Vagina (tissue), 2 donors: Measurements from ENCODE around the gene C1QTNF12. TPM values are rescaled to one million over a fixed set of nuclear protein-coding genes. Genes with fewer than 3 reads are reported as not detected.

ENCODE experiments used
- DNase-seq, 2 donors: peaks; one replicate each; pipeline ENCODE4 v3.0.0-alpha.2; 2017; ENCODE audit errors: extremely low spot score in 2 of 2
- H3K27ac ChIP-seq: fragments of 200-600 bp; sonication (generic); one replicate; pipeline ENCODE4 v1.5.1; 2019
- H3K27me3 ChIP-seq: fragments of 200-600 bp; sonication (generic); one replicate; pipeline ENCODE4 v1.5.1; 2019
- H3K36me3 ChIP-seq, 2 donors: fragments of 200-600 bp; sonication (generic); one replicate each; pipeline ENCODE4 v1.5.1; 2017 to 2019
- H3K4me1 ChIP-seq: fragments of 200-600 bp; sonication (generic); one replicate; pipeline ENCODE4 v1.5.1; 2019
- H3K4me3 ChIP-seq, 2 donors: fragments of 200-600 bp; sonication (generic); 1 replicate in 1 of 2; 2 replicates in 1 of 2; pipeline ENCODE4 v1.5.1; 2016 to 2019
- H3K9me3 ChIP-seq: fragments of 200-600 bp; sonication (generic); one replicate; pipeline ENCODE4 v1.5.1; 2019
- POLR2A ChIP-seq, 2 donors: fragments of 450-650 bp; IDR thresholded peaks; one replicate each; pipeline ENCODE4 v1.6.1; 2017; ENCODE audit warnings: antibody characterized with exemption in 2 of 2, mild to moderate bottlenecking in 2 of 2, moderate library complexity in 2 of 2
- POLR2AphosphoS5 ChIP-seq, 2 donors: sonication (generic); formaldehyde crosslinking; IDR thresholded peaks; one replicate each; pipeline ENCODE4 v1.9.0; 2017; ENCODE audit warnings: antibody characterized with exemption in 2 of 2, mild to moderate bottlenecking in 2 of 2, low read depth in 1 of 2; ENCODE audit not compliant: insufficient read depth in 1 of 2
- intact Hi-C: fragments of 100-400 bp; cut with DNase I; formaldehyde crosslinking; loops from one replicate; pipeline ENCODE4 v1.15.1; 2023
- total RNA-seq: library from RNA; depleted of rRNA; stranded (reverse); fragments of >200 nt; gene quantifications from one replicate; pipeline ENCODE4 v1.2.3, GENCODE V29; 2016
- TF ChIP-seq, protein P1 (sequence below), 3 experiments: fragments of 450-650 bp in 2 of 3; fragments of 200-600 bp in 1 of 3; sonication (generic) in 1 of 3; IDR thresholded peaks; one replicate each; pipeline ENCODE4 v1.5.1; 2017 to 2019; ENCODE audit warnings: antibody characterized with exemption in 3 of 3, mild to moderate bottlenecking in 2 of 3, moderate library complexity in 2 of 3

Gene C1QTNF12
- total RNA-seq, 1 donor from 2014 or later = not detected

DNA sequence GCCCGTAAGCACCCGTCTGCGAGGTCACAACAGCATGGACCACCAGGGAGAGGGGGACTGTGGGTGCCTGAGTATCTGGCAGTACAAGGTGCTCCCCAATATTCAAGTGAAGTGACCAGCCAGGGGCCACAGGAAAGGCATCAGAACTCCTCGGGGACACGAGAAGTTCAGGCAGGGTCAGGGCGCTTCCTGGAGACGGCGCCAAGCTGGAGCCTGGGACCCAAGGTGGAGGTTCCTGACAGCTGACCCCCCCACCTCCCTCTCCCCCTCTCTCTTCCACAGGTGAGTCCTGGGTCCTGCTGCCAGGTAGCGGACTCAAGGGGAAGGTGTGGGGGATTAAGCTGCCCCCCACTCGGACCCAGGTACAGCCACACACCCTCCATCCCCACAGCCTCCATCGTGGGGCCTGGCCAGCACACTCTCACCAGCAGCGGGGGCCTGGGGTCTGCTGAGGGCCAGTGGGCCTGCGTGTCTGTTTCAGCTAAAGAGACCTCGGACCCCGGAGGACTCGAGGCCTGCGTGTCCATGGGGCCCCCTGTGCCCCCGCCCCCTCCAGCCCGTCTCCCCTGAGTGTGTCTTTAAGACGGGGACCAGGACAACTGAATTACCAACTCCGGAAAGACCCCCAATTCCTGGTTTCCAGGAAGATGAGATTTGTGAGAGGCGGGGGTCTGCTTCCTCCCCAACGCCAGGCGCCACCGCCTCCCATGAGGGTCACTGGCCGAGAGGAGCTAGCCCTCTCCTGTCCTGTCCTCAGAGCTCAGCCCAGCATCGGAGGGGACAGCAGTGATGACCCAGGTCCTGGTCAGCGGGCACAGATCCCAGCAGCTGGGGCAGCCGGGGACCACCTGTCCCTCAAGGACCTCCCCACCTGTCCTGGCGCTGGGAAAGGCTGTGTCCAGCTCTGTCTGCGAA, 46.3 kb downstream of the C1QTNF12 start:
- intact Hi-C loops = no loop called here
- Histone ChIP-seq H3K9me3 (peaks cover under 1% of the 10 kb centered on the region), H3K4me1 (peaks cover 11% of the 10 kb centered on the region), H3K4me3 (peak overlapping the region; percentile 38 to 59), H3K27ac (no peak overlapping the region), H3K27me3 (no peaks in the 10 kb centered on the region), H3K36me3 (no peaks in the 10 kb centered on the region)
- TF ChIP-seq POLR2AphosphoS5 (IDR thresholded peaks at IDR 0.05; ENCODE audit: insufficient read depth in 1 of 2, low read depth in 1 of 2) (no peak), POLR2A (IDR thresholded peaks at IDR 0.05) (no peak)
- TF ChIP-seq, protein P1, sequence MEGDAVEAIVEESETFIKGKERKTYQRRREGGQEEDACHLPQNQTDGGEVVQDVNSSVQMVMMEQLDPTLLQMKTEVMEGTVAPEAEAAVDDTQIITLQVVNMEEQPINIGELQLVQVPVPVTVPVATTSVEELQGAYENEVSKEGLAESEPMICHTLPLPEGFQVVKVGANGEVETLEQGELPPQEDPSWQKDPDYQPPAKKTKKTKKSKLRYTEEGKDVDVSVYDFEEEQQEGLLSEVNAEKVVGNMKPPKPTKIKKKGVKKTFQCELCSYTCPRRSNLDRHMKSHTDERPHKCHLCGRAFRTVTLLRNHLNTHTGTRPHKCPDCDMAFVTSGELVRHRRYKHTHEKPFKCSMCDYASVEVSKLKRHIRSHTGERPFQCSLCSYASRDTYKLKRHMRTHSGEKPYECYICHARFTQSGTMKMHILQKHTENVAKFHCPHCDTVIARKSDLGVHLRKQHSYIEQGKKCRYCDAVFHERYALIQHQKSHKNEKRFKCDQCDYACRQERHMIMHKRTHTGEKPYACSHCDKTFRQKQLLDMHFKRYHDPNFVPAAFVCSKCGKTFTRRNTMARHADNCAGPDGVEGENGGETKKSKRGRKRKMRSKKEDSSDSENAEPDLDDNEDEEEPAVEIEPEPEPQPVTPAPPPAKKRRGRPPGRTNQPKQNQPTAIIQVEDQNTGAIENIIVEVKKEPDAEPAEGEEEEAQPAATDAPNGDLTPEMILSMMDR (IDR thresholded peaks at IDR 0.05) = no peak
- no peak for DNase-seq

DNA sequence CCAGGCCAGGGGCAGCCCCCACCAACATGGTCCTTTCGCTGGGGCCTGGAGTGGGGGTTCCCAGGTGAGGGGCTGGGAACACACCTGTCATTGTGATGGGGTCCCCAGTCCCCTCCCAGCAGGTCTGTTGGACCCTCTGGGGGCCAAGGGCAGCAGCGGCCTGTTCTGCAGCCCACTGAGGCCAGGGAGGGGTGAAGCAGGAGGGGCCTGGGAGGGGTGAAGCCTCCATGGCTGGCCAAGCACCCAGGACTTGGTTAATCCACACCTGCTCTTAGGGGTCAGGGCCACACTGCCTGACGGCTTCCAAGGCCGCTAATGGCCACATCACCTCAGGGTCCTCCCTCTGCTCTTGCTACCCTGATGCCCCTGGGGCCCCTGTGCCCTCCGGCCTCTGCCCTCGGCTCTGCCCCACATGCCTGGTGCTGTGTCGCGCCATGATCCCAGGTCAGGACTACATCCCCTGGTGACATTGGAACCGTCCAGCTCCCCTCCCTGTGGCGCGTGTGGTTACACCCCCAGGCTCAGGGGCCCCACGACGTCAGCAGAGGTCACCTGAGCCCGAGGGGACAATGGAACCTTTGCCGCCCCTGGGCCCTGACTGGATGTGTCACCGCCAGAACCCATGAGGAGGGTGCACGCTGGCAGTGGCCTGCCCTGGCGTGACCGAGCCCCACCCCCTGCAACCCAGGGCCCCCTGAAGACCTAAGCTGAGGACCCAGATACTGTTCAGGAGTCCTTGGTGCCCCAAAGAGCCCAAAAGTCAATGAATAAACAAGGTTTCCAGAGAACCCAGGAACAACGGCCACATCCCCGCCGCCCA, 47.2 kb downstream of the C1QTNF12 start:
- no peak for DNase-seq
- intact Hi-C loops = no loop called here
- H3K4me3 ChIP-seq = no peak overlapping the region
- no peak overlapping the region for H3K27ac ChIP-seq
- no peaks in the 10 kb centered on the region for H3K36me3 ChIP-seq
- TF ChIP-seq POLR2A (IDR thresholded peaks at IDR 0.05) = no peak
- H3K4me1 ChIP-seq = peaks cover 10% of the 10 kb centered on the region
- peaks cover 4% of the 10 kb centered on the region for H3K9me3 ChIP-seq
- no peaks in the 10 kb centered on the region for H3K27me3 ChIP-seq

DNA sequence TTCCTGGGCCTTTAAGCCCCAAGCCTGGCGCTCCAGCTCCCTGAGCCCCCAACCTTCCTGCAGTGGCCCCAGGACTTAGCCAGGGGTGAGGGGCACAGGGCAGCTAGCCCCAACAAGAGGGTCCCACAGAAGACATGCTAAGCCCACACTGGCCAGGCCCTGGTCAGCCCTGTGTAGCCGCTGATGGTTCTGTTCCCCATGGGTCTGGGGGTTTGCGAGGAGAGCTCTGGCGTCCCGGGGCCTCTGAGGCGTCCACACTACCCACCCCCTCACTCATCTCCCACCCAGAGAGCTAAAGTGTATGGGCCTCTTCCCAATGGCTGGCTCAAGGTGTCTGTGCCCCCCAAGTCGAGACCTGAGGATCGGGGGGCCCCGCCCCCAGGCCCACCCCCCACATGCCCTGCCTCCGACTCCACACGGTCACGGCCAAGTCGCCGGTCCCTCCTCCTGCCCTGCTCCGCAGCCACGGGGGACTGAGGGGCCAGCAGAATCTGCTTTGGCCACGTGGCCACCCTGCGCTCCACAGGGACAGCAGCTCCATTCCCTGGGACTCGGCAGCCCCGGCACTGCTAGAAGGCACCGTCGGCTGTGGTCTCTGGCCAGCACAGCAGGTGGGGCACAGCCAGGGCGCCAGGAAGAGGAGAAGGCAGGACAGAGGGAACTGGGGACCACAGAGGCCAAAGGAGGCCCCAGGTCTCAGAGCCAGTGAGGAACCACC, 47.9 kb downstream of the C1QTNF12 start:
- Histone ChIP-seq H3K9me3 (peaks cover 4% of the 10 kb centered on the region), H3K4me1 (peaks cover 10% of the 10 kb centered on the region), H3K36me3 (no peaks in the 10 kb centered on the region), H3K4me3 (no peak overlapping the region), H3K27ac (no peak overlapping the region), H3K27me3 (no peaks in the 10 kb centered on the region)
- TF ChIP-seq, protein P1 (IDR thresholded peaks at IDR 0.05) = no peak
- TF ChIP-seq POLR2A (IDR thresholded peaks at IDR 0.05) = no peak
- TF ChIP-seq POLR2AphosphoS5 (IDR thresholded peaks at IDR 0.05; ENCODE audit: insufficient read depth in 1 of 2, low read depth in 1 of 2) = no peak
- intact Hi-C loops = no loop called here
- no peak for DNase-seq

DNA sequence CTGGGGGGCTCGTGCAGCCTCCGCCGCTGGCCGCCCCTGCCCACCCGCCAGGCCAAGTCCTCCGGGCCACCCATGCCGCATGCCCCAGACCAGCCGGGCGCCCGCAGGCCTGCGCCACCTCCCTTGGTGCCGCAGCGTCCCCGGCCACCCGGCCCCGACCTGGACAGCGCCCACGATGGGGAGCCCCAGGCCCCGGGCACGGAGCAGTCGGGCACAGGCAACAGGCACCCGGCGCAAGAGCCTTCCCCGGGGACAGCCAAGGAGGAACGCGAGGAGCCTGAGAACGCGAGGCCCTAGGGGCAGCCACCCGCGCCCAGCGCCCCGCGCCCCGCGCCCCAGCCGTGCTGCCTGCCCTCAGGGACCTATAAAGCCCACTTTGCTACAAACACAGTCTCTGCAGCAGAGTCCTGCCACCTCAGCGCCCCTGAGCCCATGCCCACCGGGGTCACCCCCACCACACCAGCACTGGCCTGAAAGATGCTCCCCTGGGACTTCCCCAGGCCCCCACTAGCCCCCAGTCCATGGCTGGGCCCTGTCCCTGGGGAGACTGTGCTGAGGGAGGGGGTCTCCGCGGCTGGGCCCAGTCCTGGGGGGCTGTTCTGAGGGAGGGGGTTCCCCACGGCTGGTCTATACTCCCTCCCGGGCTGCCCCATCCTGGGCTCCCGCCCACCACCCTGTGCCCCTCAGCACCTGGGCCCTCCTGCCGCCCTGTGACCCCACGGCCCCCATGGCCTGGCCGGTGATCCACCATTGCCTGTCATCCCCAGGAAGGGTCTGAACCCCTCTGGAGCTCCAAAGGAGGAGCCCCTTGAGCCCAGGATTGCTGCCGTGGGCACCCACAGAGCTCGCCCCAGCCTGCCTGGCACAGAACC, 48.7 kb downstream of the C1QTNF12 start:
- Histone ChIP-seq H3K27me3 (no peaks in the 10 kb centered on the region), H3K27ac (no peak overlapping the region), H3K4me1 (peaks cover 10% of the 10 kb centered on the region), H3K4me3 (no peak overlapping the region), H3K9me3 (peaks cover 4% of the 10 kb centered on the region), H3K36me3 (no peaks in the 10 kb centered on the region)
- TF ChIP-seq, protein P1 (IDR thresholded peaks at IDR 0.05) = no peak
- TF ChIP-seq POLR2A (IDR thresholded peaks at IDR 0.05) (no peak), POLR2AphosphoS5 (IDR thresholded peaks at IDR 0.05; ENCODE audit: insufficient read depth in 1 of 2, low read depth in 1 of 2) (no peak)
- no peak for DNase-seq
- intact Hi-C loops = no loop called here
